ENCODE results near the gene PGA5. TPM values are rescaled to one million over a fixed set of nuclear protein-coding genes. Genes with fewer than 3 reads are reported as not detected.

The PGA5 gene
- total RNA-seq, 1 donor from 2014 or later, result not detected

- intact Hi-C loops (cut with DNase I), result no loop called here
These were observed 46.5 kb downstream of the PGA5 start for GRCh38 chr11:61287338-61287977.

GRCh38 chr11:61290905-61291690, 50.1 kb downstream of the PGA5 start:
- intact Hi-C loops (cut with DNase I), result no loop called here
- DNase-seq (ENCODE audit: low spot score), result no peak

More at GRCh38 chr11:61287338-61287977, 46.5 kb downstream of the PGA5 start:
- no peak for DNase-seq (ENCODE audit: low spot score)

GRCh38 chr11:61292356-61292755, 51.4 kb downstream of the PGA5 start:
- intact Hi-C loops (cut with DNase I), result no loop called here
- DNase-seq (ENCODE audit: low spot score), result no peak

GRCh38 chr11:61293867-61294716, 53.1 kb downstream of the PGA5 start:
- DNase-seq (ENCODE audit: low spot score), result no peak
- intact Hi-C loops (cut with DNase I), result no loop called here

GRCh38 chr11:61294717-61295595, 54.0 kb downstream of the PGA5 start, which contains the start of gene VWCE:
VWCE (minus strand) TSS chr11:61295316; CDS start chr11:61295037, 279 bp downstream.
- intact Hi-C loops (cut with DNase I), result loop anchor here (5.0 kb wide), 1 partner anchor 37 kb away; the partner anchor contains the start of genes DDB1 and TKFC
- no peak for DNase-seq (ENCODE audit: low spot score)

DNA sequence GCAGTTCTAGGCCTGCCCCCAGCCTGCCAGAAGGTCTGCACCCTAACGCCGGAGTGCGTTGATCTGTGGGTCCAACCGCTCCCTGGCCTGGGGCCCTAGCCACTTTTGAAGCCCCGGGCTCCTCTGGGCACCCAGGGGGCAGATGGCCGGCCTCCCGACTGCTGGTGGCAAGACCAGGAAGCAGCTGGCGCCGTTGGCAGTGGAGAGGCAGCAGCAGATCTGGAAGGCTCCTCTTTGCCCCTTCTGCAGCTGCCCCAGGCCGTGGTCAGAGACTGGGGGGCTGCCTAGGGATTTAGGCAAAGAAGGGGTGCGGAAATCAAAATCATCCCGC, 54.6 kb downstream of the PGA5 start:
- no peak for DNase-seq (ENCODE audit: low spot score)
- intact Hi-C loops (cut with DNase I), result loop anchor here (5.0 kb wide), 1 partner anchor 37 kb away; the partner anchor contains the start of genes DDB1 and TKFC

DNA sequence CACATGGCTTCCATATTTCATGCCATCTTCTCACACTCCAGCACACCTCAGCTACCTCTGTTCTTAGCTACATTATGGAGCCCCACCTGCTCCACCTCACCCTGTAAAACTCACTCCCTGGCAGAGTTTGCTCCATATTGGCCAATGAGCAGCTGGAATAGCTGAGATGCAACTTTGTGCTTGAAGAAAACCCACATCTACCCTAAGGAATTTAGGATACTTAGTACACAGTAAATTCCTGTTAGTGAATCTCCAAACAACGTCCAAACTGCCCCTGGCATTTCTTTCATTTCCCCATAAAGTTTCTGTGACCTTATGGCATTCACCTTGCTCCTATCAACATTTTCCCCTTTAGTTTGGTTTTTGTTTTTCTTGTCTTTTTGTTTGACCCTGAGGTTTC, 56.4 kb downstream of the PGA5 start:
- intact Hi-C loops (cut with DNase I), result loop anchor here (5.0 kb wide), 1 partner anchor 35 kb away; the partner anchor contains the start of genes DDB1 and TKFC
- no peak for DNase-seq (ENCODE audit: low spot score)

- intact Hi-C loops (cut with DNase I), result loop anchor here (5.0 kb wide), 1 partner anchor 35 kb away; the partner anchor contains the start of genes DDB1 and TKFC
- DNase-seq (ENCODE audit: low spot score), result no peak
These were observed 56.8 kb downstream of the PGA5 start for GRCh38 chr11:61297746-61298145.

DNA sequence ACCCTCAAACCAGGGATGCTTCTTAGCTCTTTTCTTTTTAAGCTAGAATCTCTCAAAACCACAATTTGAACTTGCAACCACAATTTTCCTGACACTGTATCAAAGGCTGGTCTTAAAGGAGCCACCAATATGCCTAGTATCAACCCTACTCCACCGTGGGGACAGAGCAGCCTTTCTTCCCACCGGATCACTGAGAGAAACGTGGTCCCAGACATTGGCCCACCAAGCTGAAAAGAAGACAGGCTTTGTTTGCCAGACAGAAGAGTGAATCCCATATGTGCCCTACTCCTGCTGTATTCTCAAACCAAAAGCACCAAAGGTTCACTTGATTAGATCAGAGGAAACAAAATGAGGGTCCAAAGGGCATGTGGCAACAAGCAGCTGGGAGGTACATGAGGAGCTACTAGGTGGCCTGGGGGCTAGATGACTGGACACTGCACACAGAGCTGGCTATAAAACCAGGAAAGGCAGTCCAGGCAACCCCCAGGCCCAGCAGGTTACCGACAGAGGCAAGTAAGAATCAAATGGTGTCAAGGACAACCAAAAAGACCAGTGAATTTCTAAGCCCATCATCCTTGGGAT, 57.8 kb downstream of the PGA5 start:
- DNase-seq (ENCODE audit: low spot score), result no peak
- intact Hi-C loops (cut with DNase I), result loop anchor here (5.0 kb wide), 1 partner anchor 34 kb away; the partner anchor contains the start of genes DDB1 and TKFC

Other genes with a start within 250 kb of the PGA5 start
- gene CD5, start 138.7 kb upstream of the PGA5 start, total RNA-seq, result not detected
- 19.6 TPM for gene VPS37C, start 79.7 kb upstream of the PGA5 start, total RNA-seq
- gene PGA3, start 37.7 kb upstream of the PGA5 start, total RNA-seq, result 0.24 TPM
- gene PGA4, start 18.8 kb upstream of the PGA5 start, total RNA-seq, result not detected
- 0.59 TPM for gene VWCE, start 54.1 kb downstream of the PGA5 start, total RNA-seq
- gene DDB1, start 91.9 kb downstream of the PGA5 start, total RNA-seq, result 125 TPM
- gene TKFC, start 92.1 kb downstream of the PGA5 start, total RNA-seq, result 21.9 TPM
- gene CYB561A3, start 120.7 kb downstream of the PGA5 start, total RNA-seq, result 11.2 TPM
- gene TMEM138, start 121.2 kb downstream of the PGA5 start, total RNA-seq, result 17.9 TPM
- gene TMEM216, start 151.4 kb downstream of the PGA5 start, total RNA-seq, result 6.3 TPM
- gene CPSF7, start 188.8 kb downstream of the PGA5 start, total RNA-seq, result 40.1 TPM
- 27.9 TPM for gene SDHAF2, start 188.9 kb downstream of the PGA5 start, total RNA-seq

All from cardiac septum (tissue), 1 donor.